Embryonic facial prominence (tissue), 1 donor: Measurements from ENCODE around the gene NOTCH2.

Experiments used
- DNase-seq: peaks from one replicate; pipeline ENCODE4 v3.0.0-alpha.2; 2016; ENCODE audit errors: extremely low spot score

The NOTCH2 gene

GRCh38 chr1:119906927-119907652, 162.4 kb downstream of the NOTCH2 start:
- no peak for DNase-seq

GRCh38 chr1:119903443-119903835, 166.0 kb downstream of the NOTCH2 start:
- DNase-seq: no peak

GRCh38 chr1:119902775-119903442, 166.6 kb downstream of the NOTCH2 start:
- DNase-seq: no peak

- DNase-seq: no peak
Observed at GRCh38 chr1:119898981-119899720, 170.3 kb downstream of the NOTCH2 start.

- no peak for DNase-seq
Observed at GRCh38 chr1:119898530-119898929, 170.9 kb downstream of the NOTCH2 start.

- DNase-seq: no peak
Observed at GRCh38 chr1:119896303-119896702, 173.2 kb downstream of the NOTCH2 start, which contains the start of gene ADAM30. TSS of gene ADAM30 (minus strand) at chr1:119896515. CDS start at chr1:119896336, 179 bp downstream.

GRCh38 chr1:119895102-119895501, 174.4 kb downstream of the NOTCH2 start:
- no peak for DNase-seq

GRCh38 chr1:119893827-119894700, 175.4 kb downstream of the NOTCH2 start:
- DNase-seq: no peak

GRCh38 chr1:119893238-119893791, 176.1 kb downstream of the NOTCH2 start:
- no peak for DNase-seq

- no peak for DNase-seq
Observed at GRCh38 chr1:119891386-119891785, 178.1 kb downstream of the NOTCH2 start.

GRCh38 chr1:119888476-119888875, 181.0 kb downstream of the NOTCH2 start:
- no peak for DNase-seq

GRCh38 chr1:119887427-119887826, 182.0 kb downstream of the NOTCH2 start:
- DNase-seq: no peak

- DNase-seq: no peak
Observed at GRCh38 chr1:119885903-119886783, 183.3 kb downstream of the NOTCH2 start.

GRCh38 chr1:119884711-119885110, 184.8 kb downstream of the NOTCH2 start:
- DNase-seq: no peak

GRCh38 chr1:119883826-119884225, 185.6 kb downstream of the NOTCH2 start:
- DNase-seq: no peak

GRCh38 chr1:119882132-119883049, 187.1 kb downstream of the NOTCH2 start:
- DNase-seq: no peak

- DNase-seq: no peak
Observed at GRCh38 chr1:119879510-119880434, 189.7 kb downstream of the NOTCH2 start.

- DNase-seq: no peak
Observed at GRCh38 chr1:119878171-119878570, 191.3 kb downstream of the NOTCH2 start.
